ENCODE data around the gene ELL2. TPM values are rescaled to one million over a fixed set of nuclear protein-coding genes. Genes with fewer than 3 reads are reported as not detected.

The ELL2 gene
- polyA plus RNA-seq, 1 of the 3 experiments (the other 2 are of a cell fraction), result 18.4 TPM

GRCh38 chr5:95938347-95938746 is 23.3 kb downstream of the ELL2 start:
- TF ChIP-seq ZBTB33 (IDR thresholded peaks at IDR 0.05; ENCODE audit: borderline replicate concordance, low read depth), result no peak
- TF ChIP-seq MXI1 (IDR thresholded peaks at IDR 0.05; ENCODE audit: low read depth, low read length), result no peak
- TF ChIP-seq SIN3A (IDR thresholded peaks at IDR 0.05; ENCODE audit: borderline replicate concordance, low read depth, low read length), result no peak
- no peak for TF ChIP-seq FOXM1 (IDR thresholded peaks at IDR 0.05; ENCODE audit: low read depth)
- TF ChIP-seq EZH2phosphoT487 (IDR thresholded peaks at IDR 0.05; ENCODE audit: borderline replicate concordance, low read depth), result no peak
- H3K4me2 ChIP-seq, result no peak overlapping the region
- H3K27me3 ChIP-seq (ENCODE audit: insufficient read depth), result no peaks in the 10 kb centered on the region
- peaks cover 82% of the 10 kb centered on the region for H4K20me1 ChIP-seq (ENCODE audit: insufficient read depth)
- peaks cover 17% of the 10 kb centered on the region for H3F3A ChIP-seq (replicated peaks; ENCODE audit: insufficient read depth)
- 94% methylated on average over 1 of the region's 1 CpG for WGBS (ENCODE audit: low lambda C conversion rate)
- no peak for DNase-seq
- H3K9me2 ChIP-seq, result no peaks in the 10 kb centered on the region
- no peak overlapping the region for H3K9ac ChIP-seq
- no peak overlapping the region for H2AFZ ChIP-seq (ENCODE audit: low read depth)
- H3K36me3 ChIP-seq (replicated peaks in 1 of 2; ENCODE audit: control insufficient read depth in 1 of 2, insufficient read depth in 2 of 2, low read length in 1 of 2), result peaks cover 17 to 47% of the 10 kb centered on the region in 2 experiments
- ChIA-PET CTCF (no interaction called here), POLR2A (no interaction called here)
- no peaks in the 10 kb centered on the region for H3K9me3 ChIP-seq
- H3K27ac ChIP-seq (ENCODE audit: low read depth in 2 of 2, low read length in 1 of 2), result no peak overlapping the region
- H3K4me1 ChIP-seq (ENCODE audit: control insufficient read depth in 1 of 2, insufficient read depth in 2 of 2, low read depth in 1 of 2, low read length in 1 of 2), result peaks cover 0 to 16% of the 10 kb centered on the region in 2 experiments; a peak in 3 of 4 replicates
- H3K4me3 ChIP-seq (ENCODE audit: low read depth in 2 of 2, low read length in 1 of 2), result no peak overlapping the region
- peaks cover 99% of the 10 kb centered on the region for H3K79me2 ChIP-seq (ENCODE audit: insufficient read depth)

GRCh38 chr5:95937607-95938152 is 24.0 kb downstream of the ELL2 start:
- WGBS (ENCODE audit: low lambda C conversion rate), result 96% methylated on average over 3 of the region's 3 CpGs
- H3K9me3 ChIP-seq, result no peaks in the 10 kb centered on the region
- no peak overlapping the region for H3K4me3 ChIP-seq (ENCODE audit: low read depth in 2 of 2, low read length in 1 of 2)
- ChIA-PET CTCF (no interaction called here), POLR2A (no interaction called here)
- peaks cover 17 to 45% of the 10 kb centered on the region in 2 experiments for H3K36me3 ChIP-seq (replicated peaks in 1 of 2; ENCODE audit: control insufficient read depth in 1 of 2, insufficient read depth in 2 of 2, low read length in 1 of 2)
- H3F3A ChIP-seq (replicated peaks; ENCODE audit: insufficient read depth), result peaks cover 13% of the 10 kb centered on the region
- no peaks in the 10 kb centered on the region for H3K27me3 ChIP-seq (ENCODE audit: insufficient read depth)
- H3K4me1 ChIP-seq (ENCODE audit: control insufficient read depth in 1 of 2, insufficient read depth in 2 of 2, low read depth in 1 of 2, low read length in 1 of 2), result peaks cover 0 to 16% of the 10 kb centered on the region in 2 experiments; a peak in 3 of 4 replicates
- H3K9me2 ChIP-seq, result no peaks in the 10 kb centered on the region
- peaks cover 82% of the 10 kb centered on the region for H4K20me1 ChIP-seq (ENCODE audit: insufficient read depth)
- H3K27ac ChIP-seq (ENCODE audit: low read depth in 2 of 2, low read length in 1 of 2), result no peak overlapping the region
- no peak overlapping the region for H3K4me2 ChIP-seq
- no peak for DNase-seq
- no peak overlapping the region for H2AFZ ChIP-seq (ENCODE audit: low read depth)
- TF ChIP-seq TAF1 (IDR thresholded peaks at IDR 0.05; ENCODE audit: borderline replicate concordance, low read depth, low read length) (no peak), ELF1 (IDR thresholded peaks at IDR 0.05) (no peak), ZBTB33 (IDR thresholded peaks at IDR 0.05; ENCODE audit: borderline replicate concordance, low read depth) (no peak), RFX5 (IDR thresholded peaks at IDR 0.05; ENCODE audit: low read length) (no peak), TCF12 (IDR thresholded peaks at IDR 0.05) (no peak), GATA2 (CRISPR knock-in tag; IDR thresholded peaks at IDR 0.05) (no peak), IRF3 (IDR thresholded peaks at IDR 0.05; ENCODE audit: low read depth, low read length) (no peak), NRF1 (IDR thresholded peaks at IDR 0.05; ENCODE audit: low read depth, low read length) (no peak), SMC3 (IDR thresholded peaks at IDR 0.05; ENCODE audit: low read depth, low read length) (no peak)
- H3K9ac ChIP-seq, result no peak overlapping the region
- H3K79me2 ChIP-seq (ENCODE audit: insufficient read depth), result peaks cover 99% of the 10 kb centered on the region

Data from SK-N-SH (cell line).